H9 (cell line): Measurements from ENCODE around the gene SLC5A12. TPM values are rescaled to one million over a fixed set of nuclear protein-coding genes. Genes with fewer than 3 reads are reported as not detected.

Experiments used
- DNase-seq: peaks from one replicate; pipeline ENCODE4 v3.0.0-alpha.2; 2017
- H2AFZ ChIP-seq: one replicate; pipeline ENCODE4 v1.6.1; 2013; ENCODE audit warnings: mild to moderate bottlenecking, low read length, control low read depth, moderate library complexity
- H2AK5ac ChIP-seq: 2 replicates; pipeline ENCODE4 v1.6.1; 2013; ENCODE audit warnings: low read length, control low read depth, mixed read lengths; ENCODE audit not compliant: insufficient read length
- H2BK120ac ChIP-seq: one replicate; pipeline ENCODE4 v1.6.1; 2013; ENCODE audit warnings: low read depth, mild to moderate bottlenecking, low read length, control low read depth, inconsistent platforms; ENCODE audit not compliant: poor library complexity, severe bottlenecking
- H2BK12ac ChIP-seq: 2 replicates; pipeline ENCODE4 v1.6.1; 2013; ENCODE audit warnings: low read length, control low read depth, mixed read lengths, low read depth; ENCODE audit not compliant: insufficient read length
- H2BK15ac ChIP-seq: 2 replicates; pipeline ENCODE4 v1.6.1; 2013; ENCODE audit warnings: low read depth, low read length, control low read depth
- H2BK20ac ChIP-seq: one replicate; pipeline ENCODE4 v1.6.1; 2013; ENCODE audit warnings: low read depth, mild to moderate bottlenecking, low read length, control low read depth, inconsistent platforms; ENCODE audit not compliant: poor library complexity, severe bottlenecking
- H2BK5ac ChIP-seq: 2 replicates; pipeline ENCODE4 v1.6.1; 2013; ENCODE audit warnings: low read length, control low read depth, mixed read lengths; ENCODE audit not compliant: insufficient read length
- H3K14ac ChIP-seq: 2 replicates; pipeline ENCODE4 v1.6.1; 2013; ENCODE audit warnings: low read length, control low read depth; ENCODE audit not compliant: insufficient read depth
- H3K18ac ChIP-seq: 2 replicates; pipeline ENCODE4 v1.6.1; 2013; ENCODE audit warnings: low read depth, mild to moderate bottlenecking, mixed read lengths, low read length, control low read depth; ENCODE audit not compliant: insufficient read length
- H3K23ac ChIP-seq: 2 replicates; pipeline ENCODE4 v1.6.1; 2013; ENCODE audit warnings: low read length, control low read depth, mixed read lengths, low read depth; ENCODE audit not compliant: insufficient read length
- H3K23me2 ChIP-seq: 2 replicates; pipeline ENCODE4 v1.6.1; 2013; ENCODE audit warnings: low read depth, mild to moderate bottlenecking, mixed read lengths, low read length, control low read depth; ENCODE audit not compliant: insufficient read length, poor library complexity, severe bottlenecking
- H3K27ac ChIP-seq: 2 replicates; pipeline ENCODE4 v1.5.1; 2013; ENCODE audit warnings: low read length, control low read depth, mixed read lengths, low read depth; ENCODE audit not compliant: insufficient read length
- H3K27me3 ChIP-seq: 2 replicates; pipeline ENCODE4 v1.6.1; 2013; ENCODE audit warnings: low read length, control low read depth, inconsistent platforms; ENCODE audit not compliant: insufficient read depth
- H3K4ac ChIP-seq: 2 replicates; pipeline ENCODE4 v1.6.1; 2013; ENCODE audit warnings: low read depth, mild to moderate bottlenecking, control low read depth, inconsistent platforms, low read length, moderate library complexity
- H3K4me1 ChIP-seq: 2 replicates; pipeline ENCODE4 v1.6.1; 2013; ENCODE audit warnings: low read length, control low read depth, inconsistent platforms; ENCODE audit not compliant: insufficient read depth
- H3K4me2 ChIP-seq: 2 replicates; pipeline ENCODE4 v1.6.1; 2013; ENCODE audit warnings: low read length, control low read depth, mixed read lengths; ENCODE audit not compliant: insufficient read length, insufficient read depth
- H3K56ac ChIP-seq: 2 replicates; pipeline ENCODE4 v1.6.1; 2013; ENCODE audit warnings: low read depth, mild to moderate bottlenecking, mixed read lengths, low read length, control low read depth; ENCODE audit not compliant: insufficient read length
- H3K79me1 ChIP-seq: 2 replicates; pipeline ENCODE4 v1.6.1; 2013; ENCODE audit warnings: low read depth, mild to moderate bottlenecking, moderate library complexity, low read length, control low read depth, inconsistent platforms; ENCODE audit not compliant: insufficient read depth, poor library complexity, severe bottlenecking
- H3K79me2 ChIP-seq: 2 replicates; pipeline ENCODE4 v1.6.1; 2013; ENCODE audit warnings: low read length, control low read depth, inconsistent platforms; ENCODE audit not compliant: insufficient read depth
- H3K9ac ChIP-seq: 2 replicates; pipeline ENCODE4 v1.6.1; 2013; ENCODE audit warnings: low read length, control low read depth, mixed read lengths; ENCODE audit not compliant: insufficient read length; ENCODE audit errors: extremely low read depth
- H3K9me3 ChIP-seq: one replicate; pipeline ENCODE4 v1.6.1; 2013; ENCODE audit warnings: low read depth, low read length, inconsistent platforms; ENCODE audit not compliant: control insufficient read depth
- H3T11ph ChIP-seq: one replicate; pipeline ENCODE4 v1.6.1; 2013; ENCODE audit warnings: mild to moderate bottlenecking, low read length, control low read depth, inconsistent platforms
- H4K20me1 ChIP-seq: one replicate; pipeline ENCODE4 v1.6.1; 2013; ENCODE audit not compliant: control insufficient read depth, insufficient read length, insufficient read depth
- H4K5ac ChIP-seq: 2 replicates; pipeline ENCODE4 v1.6.1; 2013; ENCODE audit warnings: low read depth, mild to moderate bottlenecking, mixed read lengths, low read length, control low read depth; ENCODE audit not compliant: insufficient read length
- H4K8ac ChIP-seq: replicated peaks from 2 replicates; pipeline ENCODE4 v1.6.1; 2013; ENCODE audit warnings: low read length, control low read depth, mixed read lengths, low read depth; ENCODE audit not compliant: insufficient read length
- H4K91ac ChIP-seq: 2 replicates; pipeline ENCODE4 v1.6.1; 2013; ENCODE audit warnings: low read depth, mild to moderate bottlenecking, moderate library complexity, mixed read lengths, low read length, control low read depth; ENCODE audit not compliant: insufficient read length
- H3K27ac Mint-ChIP-seq, 3 experiments: 2 replicates in 2 of 3; 3 replicates in 1 of 3; pipeline ENCODE4 v1.8.0; 2020 to 2021; ENCODE audit warnings: mixed read lengths in 3 of 3, mild to moderate bottlenecking in 1 of 3, moderate library complexity in 1 of 3
- H3K27me3 Mint-ChIP-seq: 2 replicates; pipeline ENCODE4 v1.8.0; 2021; ENCODE audit warnings: low read depth, mild to moderate bottlenecking, moderate library complexity, mixed read lengths
- H3K36me3 Mint-ChIP-seq, 3 experiments: 2 replicates in 2 of 3; 3 replicates in 1 of 3; pipeline ENCODE4 v1.8.0; 2020 to 2021; ENCODE audit warnings: low read depth in 3 of 3, mixed read lengths in 3 of 3; ENCODE audit not compliant: insufficient read depth in 1 of 3
- H3K4me1 Mint-ChIP-seq, 2 experiments: 2 replicates each; pipeline ENCODE4 v1.8.0; 2020; ENCODE audit warnings: mixed read lengths in 2 of 2
- H3K4me3 Mint-ChIP-seq, 2 experiments: 2 replicates in 1 of 2; 3 replicates in 1 of 2; pipeline ENCODE4 v1.8.0; 2020 to 2021; ENCODE audit warnings: mild to moderate bottlenecking in 2 of 2, mixed read lengths in 2 of 2, moderate library complexity in 1 of 2
- H3K9me3 Mint-ChIP-seq, 2 experiments: 2 replicates in 1 of 2; 3 replicates in 1 of 2; pipeline ENCODE4 v1.8.0; 2020; ENCODE audit warnings: mild to moderate bottlenecking in 2 of 2, mixed read lengths in 2 of 2, moderate library complexity in 1 of 2
- CTCF ChIP-seq: fragments of 200-600 bp; sonication (generic); conservative IDR thresholded peaks from 3 replicates; pipeline ENCODE4 v1.8.0; 2021; ENCODE audit warnings: antibody characterized with exemption, mild to moderate bottlenecking
- total RNA-seq: library from RNA; stranded (reverse); gene quantifications from 2 replicates; pipeline ENCODE4 v1.2.1, GENCODE V29; 2021

Gene SLC5A12
- total RNA-seq, 1 experiment from 2014 or later, result 2.7 TPM

GRCh38 chr11:26677566-26677965, 44.3 kb downstream of the SLC5A12 start:
- Mint-ChIP-seq H3K4me1 (no peaks in the 10 kb centered on the region), H3K27me3 (no peaks in the 10 kb centered on the region), H3K9me3 (no peaks in the 10 kb centered on the region), H3K4me3 (no peak overlapping the region), H3K27ac (no peak overlapping the region), H3K36me3 (no peaks in the 10 kb centered on the region; a peak in 1 of 7 replicates)
- Histone ChIP-seq H3K14ac (no peak overlapping the region), H2BK15ac (no peak overlapping the region), H4K91ac (no peak overlapping the region), H2BK5ac (no peak overlapping the region), H3T11ph (no peak overlapping the region), H3K9me3 (no peaks in the 10 kb centered on the region), H3K79me2 (no peaks in the 10 kb centered on the region), H3K27ac (no peak overlapping the region), H2BK12ac (no peak overlapping the region), H2BK20ac (no peak overlapping the region), H3K4me2 (no peak overlapping the region), H3K4ac (no peak overlapping the region), H2AFZ (no peak overlapping the region), H2AK5ac (no peak overlapping the region), H3K56ac (no peak overlapping the region), H3K23me2 (no peaks in the 10 kb centered on the region), H3K23ac (no peak overlapping the region), H3K18ac (no peak overlapping the region), H2BK120ac (no peak overlapping the region), H4K5ac (no peak overlapping the region), H3K27me3 (no peaks in the 10 kb centered on the region), H3K4me1 (no peaks in the 10 kb centered on the region), H4K8ac (no peak overlapping the region), H3K9ac (no peak overlapping the region), H4K20me1 (no peaks in the 10 kb centered on the region), H3K79me1 (no peaks in the 10 kb centered on the region)
- no peak for TF ChIP-seq CTCF
- no peak for DNase-seq
